ENCODE results near the gene PEF1. TPM values are rescaled to one million over a fixed set of nuclear protein-coding genes. Genes with fewer than 3 reads are reported as not detected.

The PEF1 gene
- total RNA-seq, 1 experiment from 2014 or later = 40.3 TPM

GRCh38 chr1:31648190-31648589 lies 3.5 kb upstream of the PEF1 start:
- H2AFZ ChIP-seq (ENCODE audit: low read length) = no peak overlapping the region
- no peak overlapping the region for H4K8ac ChIP-seq (replicated peaks; ENCODE audit: insufficient read length, low read depth, low read length)
- H4K5ac ChIP-seq (ENCODE audit: insufficient read length, low read depth, low read length) = no peak overlapping the region
- H3K9ac ChIP-seq (ENCODE audit: extremely low read depth, insufficient read length, low read length) = no peak overlapping the region
- TF ChIP-seq CTCF (conservative IDR thresholded peaks at IDR 0.05) = no peak
- no peak for DNase-seq
- no peaks in the 10 kb centered on the region for H3K9me3 Mint-ChIP-seq
- no peaks in the 10 kb centered on the region for H4K20me1 ChIP-seq (ENCODE audit: control insufficient read depth, insufficient read depth, insufficient read length)
- peaks cover 4% of the 10 kb centered on the region; the same call in 1 of the 2 replicates for H3K4me1 ChIP-seq (ENCODE audit: insufficient read depth, low read length)
- H3K23me2 ChIP-seq (ENCODE audit: insufficient read length, low read depth, low read length, poor library complexity, severe bottlenecking) = peaks cover 6% of the 10 kb centered on the region
- no peak overlapping the region for H3K14ac ChIP-seq (ENCODE audit: insufficient read depth, low read length)
- H3K27me3 ChIP-seq (ENCODE audit: insufficient read depth, low read length) = no peaks in the 10 kb centered on the region
- no peak overlapping the region for H2BK12ac ChIP-seq (ENCODE audit: insufficient read length, low read depth, low read length)
- H2BK120ac ChIP-seq (ENCODE audit: low read depth, low read length, poor library complexity, severe bottlenecking) = no peak overlapping the region
- H4K91ac ChIP-seq (ENCODE audit: insufficient read length, low read depth, low read length) = no peak overlapping the region
- no peak overlapping the region for H3K18ac ChIP-seq (ENCODE audit: insufficient read length, low read depth, low read length)
- no peak overlapping the region for H3T11ph ChIP-seq (ENCODE audit: low read length)
- no peak overlapping the region for H3K4me3 Mint-ChIP-seq
- H3K4ac ChIP-seq (ENCODE audit: low read depth, low read length) = no peak overlapping the region
- H2BK15ac ChIP-seq (ENCODE audit: low read depth, low read length) = no peak overlapping the region
- H2AK5ac ChIP-seq (ENCODE audit: insufficient read length, low read length) = no peak overlapping the region
- H3K27me3 Mint-ChIP-seq (ENCODE audit: low read depth) = peaks cover 5% of the 10 kb centered on the region
- H3K79me1 ChIP-seq (ENCODE audit: insufficient read depth, low read depth, low read length, poor library complexity, severe bottlenecking) = no peaks in the 10 kb centered on the region
- no peak overlapping the region for H3K23ac ChIP-seq (ENCODE audit: insufficient read length, low read depth, low read length)
- H3K27ac Mint-ChIP-seq = no peak overlapping the region
- no peak overlapping the region for H2BK20ac ChIP-seq (ENCODE audit: low read depth, low read length, poor library complexity, severe bottlenecking)
- no peak overlapping the region for H2BK5ac ChIP-seq (ENCODE audit: insufficient read length, low read length)
- H3K56ac ChIP-seq (ENCODE audit: insufficient read length, low read depth, low read length) = no peak overlapping the region
- H3K79me2 ChIP-seq (ENCODE audit: insufficient read depth, low read length) = peaks cover 6% of the 10 kb centered on the region; the same call in 1 of the 2 replicates
- H3K4me1 Mint-ChIP-seq = peaks cover 14 to 15% of the 10 kb centered on the region in 2 experiments
- H3K4me2 ChIP-seq (ENCODE audit: insufficient read depth, insufficient read length, low read length) = no peak overlapping the region
- WGBS (ENCODE audit: extremely low coverage, insufficient read length, low lambda C conversion rate) = no CpG with 5 or more reads among the region's 2 CpGs
- no peak overlapping the region for H3K27ac ChIP-seq (ENCODE audit: insufficient read length, low read depth, low read length)
- no peaks in the 10 kb centered on the region for H3K9me3 ChIP-seq (ENCODE audit: control insufficient read depth, low read depth, low read length)
- H3K36me3 Mint-ChIP-seq (ENCODE audit: insufficient read depth in 1 of 3, low read depth in 3 of 3) = no peaks in the 10 kb centered on the region
